A549 (cell line): ENCODE data around the gene GMNN. TPM values are rescaled to one million over a fixed set of nuclear protein-coding genes. Genes with fewer than 3 reads are reported as not detected.

Source experiments
- ATAC-seq, 2 experiments: fragments of 200-7000 bp in 1 of 2; fragments of >200 bp in 1 of 2; cut with Nextera tagmentation in 1 of 2; cut with Tn5 transposase in 1 of 2; 3 replicates each; pipeline versions ENCODE4 v1.8.0 to v1.9.1; 2018 to 2020; ENCODE audit warnings: mild to moderate bottlenecking in 1 of 2, moderate library complexity in 1 of 2
- CTCF ChIA-PET: fragments of 300-600 bp; sonication (Branson Sonifier 250); formaldehyde crosslinking; extraction: SDS; loops from one replicate; lab custom pipeline; 2021; ENCODE audit warnings: antibody characterized with exemption, inconsistent platforms; lab: Yijun Ruan, JAX
- POLR2A ChIA-PET: fragments of 350-600 bp; formaldehyde crosslinking; extraction: SDS; loops from one replicate; lab custom pipeline; 2021; ENCODE audit warnings: antibody characterized with exemption, inconsistent platforms; lab: Yijun Ruan, JAX
- DNase-seq, 2 experiments: peaks; one replicate each; pipeline versions ENCODE4 v3.0.0 to v3.0.0-alpha.2; 2011 to 2016; ENCODE audit warnings: low read depth in 1 of 2, low spot score in 1 of 2
- FAIRE-seq: peaks from 2 replicates; lab custom pipeline; 2011; peaks lifted over from hg19 to GRCh38; lab: Jason Lieb, UNC
- H3K27ac ChIP-seq, 2 experiments: fragments of >200 bp; sonication (Bioruptor Twin); formaldehyde crosslinking; 3 replicates each; pipeline ENCODE4 v1.5.1; 2016 to 2017
- H3K4me1 ChIP-seq: fragments of >200 bp; sonication (Bioruptor Twin); formaldehyde crosslinking; 3 replicates; pipeline ENCODE4 v1.6.1; 2016
- H3K4me2 ChIP-seq: fragments of >200 bp; sonication (Bioruptor Twin); formaldehyde crosslinking; 3 replicates; pipeline ENCODE4 v1.6.1; 2016
- H3K4me3 ChIP-seq: fragments of >200 bp; sonication (Bioruptor Twin); formaldehyde crosslinking; 3 replicates; pipeline ENCODE4 v1.5.1; 2016
- H3K9me3 ChIP-seq: fragments of >200 bp; sonication (Bioruptor Twin); formaldehyde crosslinking; 3 replicates; pipeline ENCODE4 v1.6.1; 2016
- ATOH8 ChIP-seq: fragments of 250-450 bp; sonication (Bioruptor Pico); IDR thresholded peaks from 2 replicates; pipeline ENCODE4 v1.5.0; 2020; ENCODE audit warnings: low read depth, mild to moderate bottlenecking, moderate library complexity
- CBX8 ChIP-seq: fragments of 200-600 bp; sonication (generic); IDR thresholded peaks from 2 replicates; pipeline ENCODE4 v1.6.1; 2016
- CHD4 ChIP-seq: fragments of 200-600 bp; sonication (generic); IDR thresholded peaks from 2 replicates; pipeline ENCODE4 v1.6.1; 2016; ENCODE audit warnings: antibody characterized with exemption, mild to moderate bottlenecking, borderline replicate concordance
- EHF ChIP-seq: fragments of 250-450 bp; sonication (Bioruptor Pico); IDR thresholded peaks from 2 replicates; pipeline ENCODE4 v1.5.0; 2020; ENCODE audit warnings: mild to moderate bottlenecking
- ELK1 ChIP-seq: fragments of 150-350 bp; IDR thresholded peaks from 2 replicates; pipeline ENCODE4 v1.6.1; 2014; ENCODE audit warnings: low read depth, mild to moderate bottlenecking, low read length
- EP300 ChIP-seq, 2 experiments: fragments of >200 bp; sonication (Bioruptor Twin); formaldehyde crosslinking; IDR thresholded peaks; 2 replicates in 1 of 2; 3 replicates in 1 of 2; pipeline ENCODE4 v1.6.1; 2016 to 2017
- FOSB ChIP-seq: fragments of 250-450 bp; sonication (Bioruptor Pico); IDR thresholded peaks from 2 replicates; pipeline ENCODE4 v1.5.0; 2020; ENCODE audit warnings: mild to moderate bottlenecking, moderate library complexity
- FOSL2 ChIP-seq, 2 experiments: fragments of 450-650 bp in 1 of 2; fragments of >200 bp in 1 of 2; sonication (Bioruptor Twin) in 1 of 2; formaldehyde crosslinking; IDR thresholded peaks; 2 replicates each; pipeline versions ENCODE4 v1.5.0 to v1.6.1; 2016 to 2020; ENCODE audit warnings: mild to moderate bottlenecking in 1 of 2, moderate library complexity in 1 of 2
- HES2 ChIP-seq: fragments of >200 bp; sonication (Bioruptor Twin); formaldehyde crosslinking; IDR thresholded peaks from 2 replicates; pipeline ENCODE4 v1.6.1; 2016
- HOXB13 ChIP-seq: fragments of 250-450 bp; sonication (Bioruptor Pico); IDR thresholded peaks from 2 replicates; pipeline ENCODE4 v1.5.0; 2020; ENCODE audit warnings: low read depth, mild to moderate bottlenecking, moderate library complexity
- JUN ChIP-seq, 2 experiments: fragments of >200 bp; sonication (Bioruptor Twin); formaldehyde crosslinking; IDR thresholded peaks; 2 replicates in 1 of 2; 3 replicates in 1 of 2; pipeline ENCODE4 v1.6.1; 2016 to 2017
- JUNB ChIP-seq: fragments of >200 bp; sonication (Bioruptor Twin); formaldehyde crosslinking; IDR thresholded peaks from 2 replicates; pipeline ENCODE4 v1.6.1; 2016
- KDM1A ChIP-seq: fragments of 200-600 bp; sonication (generic); IDR thresholded peaks from 2 replicates; pipeline ENCODE4 v1.6.1; 2016; ENCODE audit warnings: low read depth, mild to moderate bottlenecking
- MAZ ChIP-seq: fragments of 150-350 bp; IDR thresholded peaks from 2 replicates; pipeline ENCODE4 v1.6.1; 2014; ENCODE audit warnings: antibody characterized with exemption, low read depth, low read length, borderline replicate concordance
- MYC ChIP-seq: IDR thresholded peaks from 2 replicates; pipeline ENCODE4 v1.6.1; 2012; ENCODE audit warnings: mild to moderate bottlenecking, inconsistent platforms, low read length, improper control_type of control experiment, borderline replicate concordance
- NFE2L2 ChIP-seq: fragments of 150-350 bp; conservative IDR thresholded peaks from 2 replicates; pipeline ENCODE4 v1.6.1; 2014; ENCODE audit warnings: low read length
- PBX3 ChIP-seq: IDR thresholded peaks from 2 replicates; pipeline ENCODE4 v1.6.1; 2012
- PHF8 ChIP-seq: fragments of 200-600 bp; sonication (generic); IDR thresholded peaks from 2 replicates; pipeline ENCODE4 v1.6.1; 2016; ENCODE audit warnings: low read depth, mild to moderate bottlenecking, antibody characterized with exemption, moderate library complexity, borderline replicate concordance
- POLR2AphosphoS2 ChIP-seq: conservative IDR thresholded peaks from 2 replicates; pipeline ENCODE4 v1.6.1; 2012; ENCODE audit warnings: low read length, improper control_type of control experiment, inconsistent platforms
- RFX5 ChIP-seq: fragments of 450-650 bp; IDR thresholded peaks from 2 replicates; pipeline ENCODE4 v1.7.1; 2014; ENCODE audit warnings: antibody characterized with exemption, mild to moderate bottlenecking, moderate library complexity
- SMC3 ChIP-seq: fragments of >200 bp; sonication (Bioruptor Twin); formaldehyde crosslinking; IDR thresholded peaks from 3 replicates; pipeline ENCODE4 v1.6.1; 2018; ENCODE audit warnings: inconsistent platforms
- TFCP2L1 ChIP-seq: fragments of 250-450 bp; sonication (Bioruptor Pico); IDR thresholded peaks from 2 replicates; pipeline ENCODE4 v1.5.0; 2021; ENCODE audit warnings: mild to moderate bottlenecking
- TP53 ChIP-seq: fragments of 250-450 bp; sonication (Bioruptor Pico); IDR thresholded peaks from 2 replicates; pipeline ENCODE4 v1.5.0; 2021; ENCODE audit warnings: mild to moderate bottlenecking, moderate library complexity
- ZC3H11A ChIP-seq: fragments of 450-650 bp; IDR thresholded peaks from 2 replicates; pipeline ENCODE4 v1.6.1; 2014; ENCODE audit warnings: antibody characterized with exemption, mild to moderate bottlenecking
- ZNF302 ChIP-seq: fragments of 250-450 bp; sonication (Bioruptor Pico); IDR thresholded peaks from 2 replicates; pipeline ENCODE4 v1.9.0; 2021; ENCODE audit warnings: inconsistent platforms, mild to moderate bottlenecking, moderate library complexity
- ZSCAN20 ChIP-seq: fragments of 250-450 bp; sonication (Bioruptor Pico); IDR thresholded peaks from 2 replicates; pipeline ENCODE4 v1.8.0; 2022; ENCODE audit warnings: mild to moderate bottlenecking, moderate library complexity
- WGBS: methylation state at CpG from one replicate; pipeline ENCODE4 v1.1.6; 2017; ENCODE audit errors: missing lambda C conversion rate; 5-methylcytosine and 5-hydroxymethylcytosine counted together
- polyA plus RNA-seq, 4 experiments: library from polyadenylated mRNA; depleted of rRNA in 3 of 4; stranded (reverse); fragments of >200 nt; fragmentation: RNase III in 1 of 4; extraction: RNeasy Plus Mini Kit Qiagen cat#74134 plus additional on column Dnase treatment in 1 of 4; gene quantifications; 2 replicates in 3 of 4; 3 replicates in 1 of 4; pipeline ENCODE4 v1.2.3, GENCODE V29; 2011 to 2017
- TF ChIP-seq, protein P1 (sequence below): IDR thresholded peaks from 2 replicates; pipeline ENCODE4 v1.6.1; 2012
- TF ChIP-seq, protein P2 (sequence below): IDR thresholded peaks from 2 replicates; pipeline ENCODE4 v1.6.1; 2012; ENCODE audit warnings: low read depth, borderline replicate concordance

GMNN gene
- polyA plus RNA-seq, 2 of the 4 experiments (the other 2 are of a cell fraction) = 59.2 to 59.4 TPM

GRCh38 chr6:24795106-24795505 lies 20.4 kb downstream of the GMNN start (continued):
- no peak for TF ChIP-seq HES2

DNA sequence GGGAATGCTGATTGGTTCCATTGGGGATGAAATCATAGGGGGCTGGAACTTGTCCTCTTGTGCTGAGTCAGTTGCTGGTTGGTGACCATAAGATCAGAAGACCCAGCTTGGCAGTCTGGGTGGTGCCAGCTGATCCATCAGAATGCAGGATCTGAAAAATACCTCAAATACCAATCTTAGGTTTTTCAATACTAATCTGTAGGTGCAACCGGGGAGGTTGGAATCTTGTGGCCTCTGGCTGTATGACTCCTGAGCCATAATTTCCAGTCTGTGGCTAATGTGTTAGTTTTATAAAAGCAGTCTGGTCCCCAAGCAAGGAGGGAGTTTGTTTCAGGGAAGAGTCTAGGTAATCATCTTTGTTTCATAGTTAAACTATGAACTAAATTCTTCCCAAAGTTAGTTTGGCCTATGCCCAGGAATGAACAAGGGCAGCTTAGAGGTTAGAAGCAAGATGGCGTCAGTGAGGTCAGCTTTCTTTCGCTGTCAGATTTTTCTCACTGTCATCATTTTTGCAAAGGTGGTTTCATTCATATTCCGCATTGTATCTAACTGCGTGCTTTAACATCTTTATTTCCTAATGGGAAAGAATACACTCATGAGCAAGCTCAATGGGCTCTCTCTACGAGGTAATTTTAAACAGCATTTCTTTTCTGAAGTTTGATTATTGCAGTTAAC lies 22.0 kb downstream of the GMNN start:
- TF ChIP-seq ZNF302 (CRISPR knock-in tag) (no peak), FOSL2 (IDR thresholded peaks at IDR 0.05) (no peak), FOSL2 (CRISPR knock-in tag; IDR thresholded peaks at IDR 0.05) (no peak), ELK1 (no peak), PHF8 (no peak), KDM1A (no peak), RFX5 (no peak), TFCP2L1 (CRISPR knock-in tag) (no peak), NFE2L2 (no peak), ATOH8 (CRISPR knock-in tag) (no peak), ZSCAN20 (CRISPR knock-in tag) (no peak), MYC (no peak), PBX3 (no peak), TP53 (CRISPR knock-in tag) (no peak), HES2 (no peak), POLR2AphosphoS2 (no peak), EP300 (IDR thresholded peaks at IDR 0.05) (no peak), CHD4 (no peak), ZC3H11A (no peak)
- TF ChIP-seq, protein P1, sequence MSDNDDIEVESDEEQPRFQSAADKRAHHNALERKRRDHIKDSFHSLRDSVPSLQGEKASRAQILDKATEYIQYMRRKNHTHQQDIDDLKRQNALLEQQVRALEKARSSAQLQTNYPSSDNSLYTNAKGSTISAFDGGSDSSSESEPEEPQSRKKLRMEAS = no peak
- Histone ChIP-seq H3K4me3 (no peak overlapping the region), H3K4me1 (no peaks in the 10 kb centered on the region; the same call in 2 of the 3 replicates), H3K9me3 (no peaks in the 10 kb centered on the region), H3K27ac (no peak overlapping the region), H3K4me2 (no peak overlapping the region)
- 86% methylated on average over 6 of the region's 6 CpGs for WGBS
- DNase-seq (no peak), ATAC-seq (no peak), FAIRE-seq (no peak)
- POLR2A ChIA-PET = no interaction called here
- CTCF ChIA-PET = interaction anchor here (1.6 kb wide), 1 partner anchor 14 kb away, joined by 4 read pairs; no protein-coding TSS in a partner anchor

DNA sequence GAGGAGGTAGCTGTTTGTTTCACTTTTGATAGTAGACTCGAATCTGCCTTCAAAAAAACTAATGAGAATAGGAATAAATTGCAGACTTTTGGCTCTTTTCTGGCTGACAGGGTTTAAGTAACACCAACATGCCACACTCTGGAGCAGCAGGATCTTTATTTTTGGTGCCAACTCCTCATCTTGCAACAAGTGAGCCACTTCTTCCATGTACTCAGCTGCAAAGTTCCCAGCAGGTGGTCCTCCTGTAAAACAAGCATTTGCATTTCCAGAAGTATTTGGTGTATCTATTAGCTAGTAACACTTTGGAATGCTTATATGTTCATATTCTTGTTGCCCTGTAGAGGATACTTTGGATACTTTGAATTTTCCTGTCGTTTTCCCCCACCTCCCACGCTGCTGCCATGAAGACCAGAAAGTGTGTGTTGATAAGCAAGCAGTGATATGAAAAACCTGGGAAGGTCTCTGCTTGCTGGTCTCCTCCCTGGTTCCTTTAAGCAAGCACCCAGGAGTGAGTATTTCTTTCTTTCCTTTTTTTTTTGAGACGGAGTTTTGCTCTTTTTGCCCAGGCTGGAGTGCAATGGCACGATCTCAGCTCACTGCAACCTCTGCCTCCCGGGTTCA lies 23.0 kb downstream of the GMNN start:
- ChIA-PET POLR2A (interaction anchor here (0.7 kb wide), 1 partner anchor 435 kb away, joined by 3 read pairs; no protein-coding TSS in a partner anchor), CTCF (interaction anchor here (1.6 to 2.1 kb wide), 2 partner anchors 13 to 26 kb away, joined by 4 to 6 read pairs; no protein-coding TSS in a partner anchor)
- FAIRE-seq (no peak), DNase-seq (no peak), ATAC-seq (no peak)
- H3K4me3 ChIP-seq = no peak overlapping the region
- H3K27ac ChIP-seq = no peak overlapping the region
- H3K4me2 ChIP-seq = no peak overlapping the region
- H3K9me3 ChIP-seq = no peaks in the 10 kb centered on the region
- WGBS = 71% methylated on average over 6 of the region's 6 CpGs
- TF ChIP-seq EHF (no peak), CBX8 (no peak), FOSL2 (IDR thresholded peaks at IDR 0.05) (no peak), FOSL2 (CRISPR knock-in tag; IDR thresholded peaks at IDR 0.05) (no peak), JUN (IDR thresholded peaks at IDR 0.05) (no peak), JUNB (no peak), MAZ (no peak), SMC3 (no peak), HOXB13 (CRISPR knock-in tag) (no peak), FOSB (no peak)
- TF ChIP-seq, protein P2, sequence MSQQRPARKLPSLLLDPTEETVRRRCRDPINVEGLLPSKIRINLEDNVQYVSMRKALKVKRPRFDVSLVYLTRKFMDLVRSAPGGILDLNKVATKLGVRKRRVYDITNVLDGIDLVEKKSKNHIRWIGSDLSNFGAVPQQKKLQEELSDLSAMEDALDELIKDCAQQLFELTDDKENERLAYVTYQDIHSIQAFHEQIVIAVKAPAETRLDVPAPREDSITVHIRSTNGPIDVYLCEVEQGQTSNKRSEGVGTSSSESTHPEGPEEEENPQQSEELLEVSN = no peak
- H3K4me1 ChIP-seq = peaks cover 9% of the 10 kb centered on the region
